Tibial nerve (tissue), 4 donors: ENCODE results near the gene ERO1B.
"Not testable (repeated sequence)": the region's sequence is repeated elsewhere in the genome, so short reads cannot be mapped to it uniquely, and the experiment has no call there.

Experiments used
- EP300 ChIP-seq, 2 donors: sonication (generic); formaldehyde crosslinking; IDR thresholded peaks; one replicate each; pipeline ENCODE4 v1.6.1; 2017; ENCODE audit warnings: antibody characterized with exemption in 2 of 2, mild to moderate bottlenecking in 1 of 2
- POLR2A ChIP-seq, 2 donors: fragments of 450-650 bp; IDR thresholded peaks; one replicate each; pipeline ENCODE4 v1.6.1; 2017; ENCODE audit warnings: antibody characterized with exemption in 2 of 2, mild to moderate bottlenecking in 2 of 2, moderate library complexity in 2 of 2
- TF ChIP-seq, protein P1 (sequence below), 5 experiments: fragments of 200-600 bp in 3 of 5; fragments of 450-650 bp in 2 of 5; sonication (generic) in 3 of 5; IDR thresholded peaks; one replicate each; pipeline ENCODE4 v1.5.1; 2016 to 2019; ENCODE audit warnings: antibody characterized with exemption in 5 of 5, mild to moderate bottlenecking in 3 of 5, moderate library complexity in 2 of 5

DNA sequence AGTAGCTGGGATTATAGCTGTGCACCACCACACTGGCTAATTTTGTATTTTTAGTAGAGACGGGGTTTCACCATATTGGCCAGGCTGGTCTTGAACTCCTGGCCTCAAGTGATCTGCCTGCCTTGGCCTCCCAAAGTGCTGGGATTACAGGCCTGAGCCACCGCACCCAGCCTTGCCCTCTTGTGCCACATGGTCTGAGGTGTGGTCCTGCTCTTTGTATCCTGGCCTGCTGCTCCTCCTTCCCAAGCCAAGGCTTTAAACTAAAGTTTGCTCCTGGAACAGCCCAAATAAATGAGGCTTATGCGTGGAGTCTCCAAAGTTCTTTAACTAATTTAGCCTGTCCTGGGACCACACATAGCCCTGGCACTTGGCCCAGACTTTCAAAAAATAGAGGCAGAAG lies 49.7 kb upstream of the ERO1B start:
- TF ChIP-seq, protein P1, sequence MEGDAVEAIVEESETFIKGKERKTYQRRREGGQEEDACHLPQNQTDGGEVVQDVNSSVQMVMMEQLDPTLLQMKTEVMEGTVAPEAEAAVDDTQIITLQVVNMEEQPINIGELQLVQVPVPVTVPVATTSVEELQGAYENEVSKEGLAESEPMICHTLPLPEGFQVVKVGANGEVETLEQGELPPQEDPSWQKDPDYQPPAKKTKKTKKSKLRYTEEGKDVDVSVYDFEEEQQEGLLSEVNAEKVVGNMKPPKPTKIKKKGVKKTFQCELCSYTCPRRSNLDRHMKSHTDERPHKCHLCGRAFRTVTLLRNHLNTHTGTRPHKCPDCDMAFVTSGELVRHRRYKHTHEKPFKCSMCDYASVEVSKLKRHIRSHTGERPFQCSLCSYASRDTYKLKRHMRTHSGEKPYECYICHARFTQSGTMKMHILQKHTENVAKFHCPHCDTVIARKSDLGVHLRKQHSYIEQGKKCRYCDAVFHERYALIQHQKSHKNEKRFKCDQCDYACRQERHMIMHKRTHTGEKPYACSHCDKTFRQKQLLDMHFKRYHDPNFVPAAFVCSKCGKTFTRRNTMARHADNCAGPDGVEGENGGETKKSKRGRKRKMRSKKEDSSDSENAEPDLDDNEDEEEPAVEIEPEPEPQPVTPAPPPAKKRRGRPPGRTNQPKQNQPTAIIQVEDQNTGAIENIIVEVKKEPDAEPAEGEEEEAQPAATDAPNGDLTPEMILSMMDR (IDR thresholded peaks at IDR 0.05), result not testable (repeated sequence)
- TF ChIP-seq POLR2A, EP300 (IDR thresholded peaks at IDR 0.05): not testable (repeated sequence)
